ENCODE measurements around the gene ABAT.

Gene ABAT

GRCh38 chr16:8808009-8808408, 133.6 kb downstream of the ABAT start:
- DNase-seq (ENCODE audit: extremely low read depth in 1 of 2, low read depth in 1 of 2), result no peak

DNA sequence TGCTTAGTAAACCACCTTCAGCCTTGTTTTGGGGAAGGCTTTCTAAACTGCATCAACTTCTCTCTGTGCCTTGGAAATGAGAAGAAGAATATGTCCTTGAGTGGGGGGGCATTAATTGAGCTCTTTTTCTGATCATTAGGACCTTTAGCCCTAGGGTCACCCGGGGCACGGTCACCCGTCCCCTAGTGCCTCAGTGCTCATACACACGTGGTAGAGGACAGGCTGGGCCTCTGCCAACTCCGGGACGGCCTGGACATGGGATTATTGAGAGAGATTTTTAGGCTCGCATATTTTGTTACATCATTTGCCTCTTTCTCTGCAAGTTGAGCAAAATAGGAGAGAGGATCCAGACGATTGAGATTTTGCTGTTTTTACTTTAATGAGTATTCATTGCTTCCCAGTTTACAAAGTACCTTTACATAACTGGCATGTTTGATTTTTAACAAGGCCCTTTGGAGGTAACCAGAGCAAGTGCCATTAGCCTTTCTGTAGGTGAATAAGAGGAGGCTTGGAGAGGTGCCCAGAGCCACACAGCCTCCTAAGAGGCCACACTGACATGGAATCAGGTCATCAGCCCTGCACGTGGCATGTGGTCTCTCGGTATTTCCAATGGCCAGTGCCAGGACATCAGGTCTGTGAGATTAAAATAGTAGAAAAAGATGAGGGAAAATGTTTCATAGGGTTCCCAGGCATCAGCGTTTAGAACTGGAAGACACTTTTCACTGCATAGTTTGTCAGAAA, 134.4 kb downstream of the ABAT start:
- DNase-seq (ENCODE audit: extremely low read depth in 1 of 2, low read depth in 1 of 2), result no peak

DNA sequence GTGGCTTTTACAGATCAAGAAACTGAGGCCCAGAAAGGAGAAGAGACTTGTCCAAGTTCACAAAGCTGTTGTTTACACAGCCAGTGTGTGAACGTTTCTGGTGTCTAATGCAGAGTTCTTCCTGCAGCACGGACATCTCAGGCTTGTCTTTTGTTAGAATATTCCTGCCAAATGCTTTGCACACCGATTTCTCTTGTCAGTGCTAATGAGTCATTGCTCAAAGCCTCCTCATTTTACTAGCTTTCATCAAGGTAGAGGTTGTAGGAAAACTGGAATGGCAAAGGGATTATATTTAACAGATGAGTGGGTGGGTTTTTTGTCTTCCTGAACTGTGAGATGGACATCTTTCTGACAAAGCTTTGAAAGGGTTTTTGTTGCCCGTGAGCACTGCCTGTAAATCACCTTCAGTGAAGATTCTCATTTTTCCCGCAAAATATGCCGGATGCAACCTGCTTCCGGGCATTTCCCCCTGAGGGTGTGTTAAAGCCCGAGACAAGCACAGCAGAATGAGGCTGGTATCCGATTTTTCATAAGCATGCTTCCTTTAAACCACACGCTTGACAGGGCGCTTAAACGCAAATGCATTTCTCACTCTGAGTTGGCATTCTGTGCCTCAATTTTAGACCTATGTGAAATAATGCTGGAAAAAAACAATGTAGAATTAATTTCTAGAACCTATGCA, 137.9 kb downstream of the ABAT start:
- no peak for DNase-seq (ENCODE audit: extremely low read depth in 1 of 2, low read depth in 1 of 2)

DNA sequence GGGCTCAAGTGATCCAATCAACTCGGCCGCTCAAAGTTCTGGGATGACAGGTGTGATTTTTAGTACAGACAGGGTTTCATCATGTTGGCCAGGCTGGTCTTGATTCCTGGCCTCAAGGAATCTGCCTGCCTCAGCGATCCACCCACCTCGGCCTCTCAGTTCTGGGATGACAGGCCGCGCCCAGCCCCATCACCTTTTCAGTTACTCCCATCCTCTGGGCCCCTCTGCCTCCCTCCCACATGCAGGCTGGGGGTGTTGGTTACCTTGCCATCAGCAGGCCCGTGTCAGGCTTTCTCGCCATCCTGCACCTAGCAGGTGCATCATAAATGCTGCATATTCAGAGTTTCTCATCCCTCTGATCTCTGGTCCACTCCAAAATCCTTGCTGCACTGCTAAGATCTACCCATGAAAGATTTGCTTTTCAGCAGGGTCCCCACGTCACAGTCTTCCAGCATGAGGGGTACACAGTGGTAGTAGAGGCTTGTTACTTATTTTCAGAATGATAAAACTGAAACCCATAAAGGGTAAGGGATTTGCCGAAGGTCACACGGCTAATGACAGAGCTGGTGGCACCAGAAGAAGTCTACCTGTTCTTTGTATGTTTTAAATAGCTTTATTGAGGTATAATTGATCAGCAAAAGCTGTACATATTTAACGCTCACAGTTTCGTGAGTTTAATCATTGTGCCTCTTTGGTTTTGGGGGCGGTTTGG, 139.8 kb downstream of the ABAT start:
- no peak for DNase-seq (ENCODE audit: extremely low read depth in 1 of 2, low read depth in 1 of 2)

DNA sequence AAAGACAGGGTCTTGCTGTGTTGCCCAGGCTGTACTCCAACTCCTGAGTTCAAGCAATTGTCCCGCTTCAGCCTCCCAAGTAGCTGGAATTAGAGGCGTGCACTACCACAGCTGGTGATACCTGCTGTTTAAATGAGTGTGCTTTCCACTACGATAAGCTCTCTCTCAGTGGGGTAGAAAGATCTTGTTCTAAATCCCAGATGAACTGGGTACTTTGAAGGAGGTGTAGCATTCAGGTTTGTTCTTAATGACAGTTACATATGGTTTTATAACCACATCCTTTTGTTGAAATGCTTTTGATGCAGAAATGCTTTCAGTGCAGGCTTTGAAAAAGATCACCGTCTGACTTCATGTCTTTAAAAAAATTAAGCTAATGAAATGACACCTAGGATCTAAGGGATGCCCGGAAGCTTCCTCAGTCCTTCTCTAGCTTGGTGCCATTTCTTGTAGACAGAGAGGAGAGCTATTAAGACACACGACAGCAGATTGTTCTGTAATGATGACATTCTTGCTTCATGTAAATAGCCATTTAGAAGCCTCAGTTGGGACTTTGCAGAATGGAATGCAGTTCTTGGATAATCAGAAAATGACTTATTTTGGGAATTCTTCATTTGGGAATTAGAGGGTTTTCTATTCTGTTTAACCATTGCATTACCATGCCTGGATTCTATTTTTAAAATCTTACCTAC, 142.7 kb downstream of the ABAT start:
- no peak for DNase-seq (ENCODE audit: extremely low read depth in 1 of 2, low read depth in 1 of 2)

DNA sequence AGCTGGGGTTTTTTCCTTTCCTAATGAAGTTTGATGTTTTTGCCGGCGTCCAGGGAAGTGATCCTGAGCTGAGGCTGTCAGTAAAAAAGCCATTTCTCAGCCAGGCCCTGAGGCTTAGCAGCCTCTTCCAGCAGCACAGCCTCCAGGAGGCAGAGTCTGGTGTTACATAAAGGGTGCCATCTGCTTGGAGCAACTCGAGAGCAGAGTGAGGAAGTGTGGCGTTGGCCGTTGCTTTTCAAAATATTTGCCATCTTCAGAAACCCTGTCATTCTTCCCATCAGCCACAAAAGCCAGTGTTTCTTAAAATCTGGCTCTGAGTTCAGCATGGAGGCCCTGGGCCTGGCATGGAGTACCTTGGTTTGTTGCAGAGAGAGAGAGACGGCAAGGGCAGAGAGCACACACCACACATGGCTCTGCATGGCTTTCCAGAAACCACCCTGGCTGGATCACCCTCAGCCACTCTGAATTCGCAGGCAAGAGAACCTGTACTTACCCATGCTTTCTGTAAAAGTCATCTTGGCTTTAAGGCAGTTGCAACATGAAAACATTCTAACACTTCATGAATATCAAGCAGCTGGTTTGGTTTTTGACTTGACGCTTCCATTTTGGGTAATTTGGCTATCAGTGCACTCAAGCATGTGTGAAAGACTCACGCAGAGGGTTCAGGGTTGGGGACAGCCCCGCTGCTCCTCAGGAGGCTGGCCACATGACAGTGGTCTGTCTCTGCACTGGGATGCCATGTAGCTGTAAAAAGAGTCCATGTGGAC, 144.3 kb downstream of the ABAT start:
- no peak for DNase-seq (ENCODE audit: extremely low read depth in 1 of 2, low read depth in 1 of 2)

DNA sequence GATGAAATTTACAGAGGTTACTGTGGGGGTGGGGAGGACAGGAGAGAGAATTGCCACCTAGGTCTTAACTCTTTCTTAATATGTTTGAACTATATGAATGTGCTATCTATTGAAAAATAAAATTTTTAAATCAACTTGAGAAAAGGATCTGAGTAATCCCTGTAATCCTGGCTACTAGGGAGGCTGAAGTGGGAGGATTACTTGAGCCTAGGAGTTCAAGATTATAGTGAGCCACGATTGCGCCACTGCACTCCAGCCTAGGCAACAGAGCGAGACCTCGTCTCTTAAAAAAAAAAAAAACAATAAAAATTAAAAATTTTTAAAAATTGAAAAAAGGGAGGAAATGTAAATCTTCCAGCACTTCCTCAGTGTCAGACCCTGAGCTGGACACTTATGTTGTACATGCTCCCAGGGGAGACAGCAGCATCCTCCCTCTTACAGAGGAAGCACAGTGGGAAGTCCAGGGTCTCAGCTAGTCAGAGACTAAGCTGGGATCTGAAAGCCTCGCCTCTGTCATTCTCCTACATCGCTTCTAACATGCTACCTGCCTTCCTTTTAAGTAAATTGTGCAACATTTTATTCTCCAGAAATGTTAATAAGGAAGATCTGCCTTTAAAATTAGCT, 145.1 kb downstream of the ABAT start:
- DNase-seq (ENCODE audit: extremely low read depth in 1 of 2, low read depth in 1 of 2), result no peak

- DNase-seq (ENCODE audit: extremely low read depth in 1 of 2, low read depth in 1 of 2), result no peak
These were observed 148.0 kb downstream of the ABAT start for GRCh38 chr16:8822403-8822802.

DNA sequence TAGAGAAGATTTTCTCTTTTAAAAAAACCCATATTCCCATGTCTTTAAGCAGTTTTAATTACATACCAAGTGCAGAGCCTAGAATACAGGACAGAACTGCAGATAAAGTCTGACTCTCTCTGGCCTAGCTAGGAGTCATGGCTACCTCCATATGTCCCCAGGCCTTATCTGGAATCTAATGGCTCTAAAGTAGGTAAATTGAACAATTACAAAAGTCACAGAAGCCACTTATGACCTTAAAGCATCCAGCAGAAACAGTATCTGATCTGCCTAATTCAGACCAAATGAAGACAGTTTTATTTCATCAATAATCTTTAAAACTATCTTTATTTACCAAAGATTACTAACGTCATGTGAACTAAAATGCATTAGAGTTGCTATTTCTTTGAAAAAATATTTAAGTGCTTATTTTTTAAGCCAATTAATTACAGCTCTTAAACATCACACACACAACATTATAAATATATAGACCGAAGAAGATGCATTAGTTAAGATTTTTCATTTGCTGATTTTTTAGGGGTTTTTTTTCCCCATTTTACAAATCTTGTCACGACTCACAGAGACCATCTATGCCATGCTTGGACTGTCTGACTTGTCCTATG, 152.0 kb downstream of the ABAT start:
- DNase-seq (ENCODE audit: extremely low read depth in 1 of 2, low read depth in 1 of 2), result no peak

DNA sequence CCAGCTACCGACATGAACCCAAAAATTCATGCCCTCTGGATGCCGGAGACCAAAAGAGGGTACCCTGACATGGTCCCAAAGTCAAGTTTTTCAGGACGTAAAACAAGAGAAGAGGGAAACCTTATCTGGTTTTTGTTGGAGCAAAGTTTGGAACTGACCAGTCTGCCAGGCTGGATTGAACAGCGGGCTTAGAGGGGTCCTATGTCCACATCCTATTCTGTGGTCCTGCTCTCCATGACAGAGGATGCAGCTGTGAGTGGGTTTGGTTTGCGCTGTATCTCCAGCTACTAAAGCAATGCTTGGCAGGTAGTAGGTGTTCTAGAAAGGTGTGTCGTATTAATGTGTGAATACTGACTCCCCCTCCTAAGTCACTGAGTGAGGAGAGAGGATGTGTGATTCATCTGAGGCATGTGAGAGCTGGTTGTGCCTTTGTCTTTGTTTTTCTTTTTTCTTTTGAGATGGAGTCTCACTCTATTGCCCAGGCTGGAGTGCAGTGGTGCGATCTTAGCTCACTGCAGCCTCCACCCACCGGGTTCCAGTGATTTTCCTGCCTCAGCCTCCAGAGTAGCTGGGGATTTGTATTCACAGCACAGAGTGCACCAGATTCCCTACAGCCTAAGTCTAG, 154.2 kb downstream of the ABAT start:
- no peak for DNase-seq (ENCODE audit: extremely low read depth in 1 of 2, low read depth in 1 of 2)

- no peak for DNase-seq (ENCODE audit: extremely low read depth in 1 of 2, low read depth in 1 of 2)
These were observed 157.0 kb downstream of the ABAT start for GRCh38 chr16:8831450-8831849.

GRCh38 chr16:8831871-8832716, 157.7 kb downstream of the ABAT start:
- no peak for DNase-seq (ENCODE audit: extremely low read depth in 1 of 2, low read depth in 1 of 2)

DNA sequence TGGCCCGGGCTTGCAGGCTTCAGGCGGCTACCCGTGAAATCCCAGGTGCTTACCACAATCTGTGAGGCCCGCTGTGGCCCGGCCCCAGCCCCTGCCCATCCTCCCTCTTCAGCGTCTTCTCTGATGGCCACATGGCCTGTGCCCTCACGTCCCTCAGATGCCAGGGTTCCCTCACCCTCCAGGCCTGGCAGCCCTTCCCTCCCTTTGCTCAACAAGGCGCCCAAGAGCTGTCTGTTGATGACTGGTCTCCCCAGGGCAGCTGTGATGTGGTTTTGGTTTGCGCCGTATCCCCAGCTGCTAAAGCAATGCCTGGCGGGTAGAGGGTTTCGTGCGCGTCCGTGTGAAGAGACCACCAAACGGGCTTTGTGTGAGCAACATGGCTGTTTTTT, 158.3 kb downstream of the ABAT start:
- no peak for DNase-seq (ENCODE audit: extremely low read depth in 1 of 2, low read depth in 1 of 2)

All from stimulated activated CD8-positive, alpha-beta memory T cell treated with anti-CD3 and anti-CD28 coated beads, Interleukin-7, amount 100 ng/mL, for 48 hours (primary cell).